ENCODE measurements around the gene PAN3. TPM values are rescaled to one million over a fixed set of nuclear protein-coding genes. Genes with fewer than 3 reads are reported as not detected.
"Not testable (repeated sequence)": the region's sequence is repeated elsewhere in the genome, so short reads cannot be mapped to it uniquely, and the experiment has no call there.

PAN3 gene
- total and polyA plus RNA-seq, 9 donors, result 16.5 to 24.0 (median 18.7) TPM

- H3K4me3 ChIP-seq (ENCODE audit: low read length); H3K4me1 ChIP-seq (ENCODE audit: control insufficient read depth, insufficient read depth, low read length); H3K9me3 ChIP-seq (replicated peaks; ENCODE audit: control insufficient read depth, low read depth, low read length); DNase-seq; H3K36me3 ChIP-seq (ENCODE audit: control insufficient read depth, insufficient read depth, low read length); H3K27ac ChIP-seq (ENCODE audit: low read length): not testable (repeated sequence)
- peaks cover 44% of the 10 kb centered on the region for H3K27me3 ChIP-seq (ENCODE audit: control insufficient read depth, insufficient read depth, low read length)
- 83% methylated on average over 2 of the region's 4 CpGs for WGBS (ENCODE audit: insufficient coverage)
These were observed 36.5 kb upstream of the PAN3 start for GRCh38 chr13:28101886-28102285.

GRCh38 chr13:28106976-28107375 is 31.4 kb upstream of the PAN3 start:
- H3K9me3 ChIP-seq (replicated peaks; ENCODE audit: control insufficient read depth, low read depth, low read length), result no peaks in the 10 kb centered on the region
- H3K4me1 ChIP-seq (ENCODE audit: control insufficient read depth, insufficient read depth, low read length), result no peaks in the 10 kb centered on the region
- H3K27ac ChIP-seq (ENCODE audit: low read length), result no peak overlapping the region
- H3K27me3 ChIP-seq (ENCODE audit: control insufficient read depth, insufficient read depth, low read length), result peaks cover 14% of the 10 kb centered on the region
- H3K36me3 ChIP-seq (ENCODE audit: control insufficient read depth, insufficient read depth, low read length), result no peaks in the 10 kb centered on the region
- no CpG with 5 or more reads among the region's 1 CpG for WGBS (ENCODE audit: insufficient coverage)
- no peak overlapping the region for H3K4me3 ChIP-seq (ENCODE audit: low read length)
- no peak for DNase-seq

- H3K9me3 ChIP-seq (replicated peaks; ENCODE audit: control insufficient read depth, low read depth, low read length), result no peaks in the 10 kb centered on the region
- WGBS (ENCODE audit: insufficient coverage), result 100% methylated on average over 1 of the region's 3 CpGs
These were observed 27.9 kb upstream of the PAN3 start for GRCh38 chr13:28110414-28110813.

DNA sequence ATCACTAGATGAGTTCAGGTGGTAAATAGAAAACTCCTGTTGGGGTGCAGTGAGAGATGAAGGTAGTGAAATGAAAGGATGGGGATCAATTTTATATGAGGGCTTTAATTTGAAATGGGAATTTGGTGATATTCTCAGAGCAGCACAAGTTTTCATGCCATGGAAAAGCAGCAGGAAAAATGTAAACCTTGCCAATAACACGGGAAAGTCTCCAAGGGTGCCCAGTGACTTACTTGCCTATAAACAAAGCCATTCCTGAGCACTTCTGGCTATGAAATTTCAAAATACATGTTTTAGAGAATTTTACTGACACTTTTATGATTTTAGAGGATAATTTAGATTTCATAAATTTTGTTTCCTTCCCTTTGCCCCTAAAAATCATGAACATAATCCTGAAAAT is 21.6 kb upstream of the PAN3 start:
- no peaks in the 10 kb centered on the region for H3K9me3 ChIP-seq (replicated peaks; ENCODE audit: control insufficient read depth, low read depth, low read length)
- WGBS (ENCODE audit: insufficient coverage), result no CpG with 5 or more reads among the region's 1 CpG
- H3K27me3 ChIP-seq (ENCODE audit: control insufficient read depth, insufficient read depth, low read length), result no peaks in the 10 kb centered on the region
- H3K4me1 ChIP-seq (ENCODE audit: control insufficient read depth, insufficient read depth, low read length), result no peaks in the 10 kb centered on the region
- H3K36me3 ChIP-seq (ENCODE audit: control insufficient read depth, insufficient read depth, low read length), result no peaks in the 10 kb centered on the region
- H3K4me3 ChIP-seq (ENCODE audit: low read length), result no peak overlapping the region
- H3K27ac ChIP-seq (ENCODE audit: low read length), result no peak overlapping the region
- no peak for DNase-seq

More at GRCh38 chr13:28110414-28110813, 27.9 kb upstream of the PAN3 start:
- no peak for DNase-seq
- H3K4me3 ChIP-seq (ENCODE audit: low read length), result no peak overlapping the region
- no peak overlapping the region for H3K27ac ChIP-seq (ENCODE audit: low read length)
- H3K27me3 ChIP-seq (ENCODE audit: control insufficient read depth, insufficient read depth, low read length), result no peaks in the 10 kb centered on the region
- no peaks in the 10 kb centered on the region for H3K4me1 ChIP-seq (ENCODE audit: control insufficient read depth, insufficient read depth, low read length)
- no peaks in the 10 kb centered on the region for H3K36me3 ChIP-seq (ENCODE audit: control insufficient read depth, insufficient read depth, low read length)

- Histone ChIP-seq H3K4me1 (ENCODE audit: control insufficient read depth, insufficient read depth, low read length) (no peaks in the 10 kb centered on the region), H3K27me3 (ENCODE audit: control insufficient read depth, insufficient read depth, low read length) (no peaks in the 10 kb centered on the region), H3K9me3 (replicated peaks; ENCODE audit: control insufficient read depth, low read depth, low read length) (no peaks in the 10 kb centered on the region), H3K4me3 (ENCODE audit: low read length) (no peak overlapping the region), H3K36me3 (ENCODE audit: control insufficient read depth, insufficient read depth, low read length) (no peaks in the 10 kb centered on the region), H3K27ac (ENCODE audit: low read length) (no peak overlapping the region)
- DNase-seq, result peak; percentile 51
- WGBS (ENCODE audit: insufficient coverage), result 38% methylated on average over 2 of the region's 9 CpGs
These were observed 20.5 kb upstream of the PAN3 start for GRCh38 chr13:28117689-28118377.

- no peaks in the 10 kb centered on the region for H3K27me3 ChIP-seq (ENCODE audit: control insufficient read depth, insufficient read depth, low read length)
- DNase-seq, result no peak
- H3K36me3 ChIP-seq (ENCODE audit: control insufficient read depth, insufficient read depth, low read length), result no peaks in the 10 kb centered on the region
- no peaks in the 10 kb centered on the region for H3K4me1 ChIP-seq (ENCODE audit: control insufficient read depth, insufficient read depth, low read length)
- H3K27ac ChIP-seq (ENCODE audit: low read length), result no peak overlapping the region
- H3K9me3 ChIP-seq (replicated peaks; ENCODE audit: control insufficient read depth, low read depth, low read length), result no peaks in the 10 kb centered on the region
- no peak overlapping the region for H3K4me3 ChIP-seq (ENCODE audit: low read length)
These were observed 18.0 kb upstream of the PAN3 start for GRCh38 chr13:28120317-28120716.

- WGBS (ENCODE audit: insufficient coverage), result 97% methylated on average over 8 of the region's 8 CpGs
- Histone ChIP-seq H3K27me3 (ENCODE audit: control insufficient read depth, insufficient read depth, low read length) (no peaks in the 10 kb centered on the region), H3K27ac (ENCODE audit: low read length) (no peak overlapping the region), H3K4me1 (ENCODE audit: control insufficient read depth, insufficient read depth, low read length) (no peaks in the 10 kb centered on the region), H3K36me3 (ENCODE audit: control insufficient read depth, insufficient read depth, low read length) (no peaks in the 10 kb centered on the region), H3K9me3 (replicated peaks; ENCODE audit: control insufficient read depth, low read depth, low read length) (no peaks in the 10 kb centered on the region), H3K4me3 (ENCODE audit: low read length) (no peak overlapping the region)
- DNase-seq, result no peak
These were observed 17.1 kb upstream of the PAN3 start for GRCh38 chr13:28121224-28121623.

DNA sequence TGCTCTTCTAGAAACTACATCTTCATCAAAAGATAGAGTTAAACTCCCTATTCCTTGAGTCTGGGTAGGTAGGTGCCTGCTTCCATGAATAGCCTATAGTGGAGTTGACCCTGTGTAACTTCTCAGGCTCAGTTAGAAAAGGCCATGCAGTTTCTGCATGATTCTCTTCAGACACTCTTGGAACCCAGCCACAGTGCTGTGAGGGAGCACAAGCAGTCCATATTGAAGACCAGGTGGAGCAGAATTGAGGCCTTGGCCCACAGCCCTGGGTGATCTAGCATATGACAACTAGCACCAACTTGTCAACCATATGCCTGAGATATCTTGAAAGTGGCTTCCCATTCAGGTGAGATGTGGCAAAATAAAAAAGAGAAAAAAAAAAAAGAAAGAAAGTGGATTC is 10.3 kb upstream of the PAN3 start:
- Histone ChIP-seq H3K4me3 (ENCODE audit: low read length) (no peak overlapping the region), H3K27ac (ENCODE audit: low read length) (no peak overlapping the region), H3K9me3 (replicated peaks; ENCODE audit: control insufficient read depth, low read depth, low read length) (no peaks in the 10 kb centered on the region), H3K27me3 (ENCODE audit: control insufficient read depth, insufficient read depth, low read length) (no peaks in the 10 kb centered on the region), H3K4me1 (ENCODE audit: control insufficient read depth, insufficient read depth, low read length) (no peaks in the 10 kb centered on the region), H3K36me3 (ENCODE audit: control insufficient read depth, insufficient read depth, low read length) (no peaks in the 10 kb centered on the region)
- DNase-seq, result no peak

DNA sequence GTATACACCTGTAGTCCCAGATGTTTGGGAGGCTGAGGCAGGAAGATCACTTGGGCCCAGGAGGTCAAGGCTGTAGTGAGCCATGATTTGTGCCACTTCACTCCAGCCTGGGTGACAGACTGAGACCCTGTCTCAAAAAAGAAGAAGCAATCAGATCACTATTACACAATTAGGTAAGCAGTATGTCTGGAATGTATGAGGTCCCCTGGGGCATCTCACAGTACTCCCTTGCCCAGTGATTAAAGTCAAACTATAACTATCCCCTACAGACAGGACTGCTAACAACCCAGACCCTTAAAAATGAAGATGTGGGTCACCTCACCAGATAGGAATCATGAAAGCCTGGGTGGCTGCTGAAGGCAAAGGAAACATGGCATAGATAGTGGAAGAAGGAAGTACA is 9.4 kb upstream of the PAN3 start:
- no peak overlapping the region for H3K4me3 ChIP-seq (ENCODE audit: low read length)
- DNase-seq, result no peak
- H3K27me3 ChIP-seq (ENCODE audit: control insufficient read depth, insufficient read depth, low read length), result no peaks in the 10 kb centered on the region
- H3K27ac ChIP-seq (ENCODE audit: low read length), result no peak overlapping the region
- H3K9me3 ChIP-seq (replicated peaks; ENCODE audit: control insufficient read depth, low read depth, low read length), result no peaks in the 10 kb centered on the region
- no peaks in the 10 kb centered on the region for H3K36me3 ChIP-seq (ENCODE audit: control insufficient read depth, insufficient read depth, low read length)
- no peaks in the 10 kb centered on the region for H3K4me1 ChIP-seq (ENCODE audit: control insufficient read depth, insufficient read depth, low read length)

GRCh38 chr13:28129911-28130693 is 8.2 kb upstream of the PAN3 start:
- Histone ChIP-seq H3K27ac (ENCODE audit: low read length) (no peak overlapping the region), H3K9me3 (replicated peaks; ENCODE audit: control insufficient read depth, low read depth, low read length) (no peaks in the 10 kb centered on the region), H3K27me3 (ENCODE audit: control insufficient read depth, insufficient read depth, low read length) (no peaks in the 10 kb centered on the region), H3K4me3 (ENCODE audit: low read length) (no peak overlapping the region), H3K4me1 (ENCODE audit: control insufficient read depth, insufficient read depth, low read length) (no peaks in the 10 kb centered on the region), H3K36me3 (ENCODE audit: control insufficient read depth, insufficient read depth, low read length) (no peaks in the 10 kb centered on the region)
- no peak for DNase-seq
- WGBS (ENCODE audit: insufficient coverage), result 79% methylated on average over 4 of the region's 5 CpGs
